ENCODE data around the gene DNASE1L2.

DNA sequence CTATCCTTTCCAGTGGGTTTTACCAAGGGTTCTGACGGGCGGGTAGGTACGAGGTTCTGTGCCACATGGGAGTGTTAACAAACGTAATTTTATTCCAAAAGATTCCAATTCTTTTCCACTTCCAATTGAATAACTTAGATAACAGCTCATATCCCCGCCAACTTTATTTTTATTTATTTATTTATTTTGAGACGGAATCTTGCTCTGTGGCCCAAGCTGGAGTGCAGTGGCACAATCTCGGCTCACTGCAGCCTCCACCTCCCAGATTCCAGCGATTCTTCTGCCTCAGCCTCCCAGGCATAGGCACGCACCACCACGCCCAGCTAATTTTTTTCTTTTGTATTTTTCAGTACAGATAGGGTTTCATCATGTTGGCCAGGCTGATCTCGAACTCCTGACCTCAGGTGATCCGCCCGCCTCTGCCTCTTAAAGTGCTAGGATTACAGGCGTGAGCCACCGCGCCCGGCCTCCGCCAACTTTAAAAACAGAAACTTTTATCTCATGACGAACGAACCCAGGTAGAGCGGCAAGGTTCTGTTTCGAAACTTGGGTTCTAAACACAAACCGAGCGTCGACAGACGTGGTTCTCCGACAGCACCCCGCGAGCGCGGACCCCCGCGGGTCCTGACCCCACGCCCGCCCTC is 14.5 kb downstream of the DNASE1L2 start:
- TF ChIP-seq ZNF274 (IDR thresholded peaks at IDR 0.05; ENCODE audit: low read depth, low read length) (no peak), SUZ12 (IDR thresholded peaks at IDR 0.05; ENCODE audit: extremely low read depth, insufficient read depth, insufficient read length) (no peak), YY1 (IDR thresholded peaks at IDR 0.05; ENCODE audit: insufficient read depth, insufficient read length) (no peak)

Data from NT2/D1 (cell line).